Tibial nerve (tissue), 3 donors: ENCODE results near the gene EGF.

Experiments used
- CTCF ChIP-seq, 5 experiments: fragments of 200-600 bp in 3 of 5; fragments of 450-650 bp in 2 of 5; sonication (generic) in 3 of 5; IDR thresholded peaks; one replicate each; pipeline ENCODE4 v1.5.1; 2016 to 2019; ENCODE audit warnings: antibody characterized with exemption in 5 of 5, mild to moderate bottlenecking in 3 of 5, moderate library complexity in 2 of 5
- POLR2A ChIP-seq, 2 donors: fragments of 450-650 bp; IDR thresholded peaks; one replicate each; pipeline ENCODE4 v1.6.1; 2017; ENCODE audit warnings: antibody characterized with exemption in 2 of 2, mild to moderate bottlenecking in 2 of 2, moderate library complexity in 2 of 2

- TF ChIP-seq CTCF (IDR thresholded peaks at IDR 0.05) (no peak), POLR2A (IDR thresholded peaks at IDR 0.05) (no peak)
Observed at GRCh38 chr4:109931318-109931717, 18.6 kb downstream of the EGF start.
